GM23338 (cell line): ENCODE data around the gene VEGFB. TPM values are rescaled to one million over a fixed set of nuclear protein-coding genes. Genes with fewer than 3 reads are reported as not detected.

Experiments used
- ATAC-seq: fragments of 200-7000 bp; cut with Tn5 transposase; 3 replicates; pipeline ENCODE4 v1.9.1; 2020
- DNase-seq: peaks from one replicate; pipeline ENCODE4 v3.0.0-alpha.2; 2015; ENCODE audit warnings: low spot score
- H2AFZ ChIP-seq: fragments of 200-600 bp; sonication (generic); 2 replicates; pipeline ENCODE4 v1.8.0; 2016; ENCODE audit warnings: antibody characterized with exemption, mild to moderate bottlenecking, moderate library complexity
- H3F3A ChIP-seq: fragments of 200-600 bp; sonication (generic); replicated peaks from 2 replicates; pipeline ENCODE4 v1.8.0; 2017; ENCODE audit warnings: antibody characterized with exemption, mixed run types, low read depth
- H3K27ac ChIP-seq: fragments of 200-600 bp; sonication (generic); 2 replicates; pipeline ENCODE4 v1.6.1; 2016; ENCODE audit warnings: low read depth
- H3K27me3 ChIP-seq: fragments of 200-600 bp; sonication (generic); 2 replicates; pipeline ENCODE4 v1.8.0; 2016; ENCODE audit warnings: mild to moderate bottlenecking, mixed run types, moderate library complexity; ENCODE audit not compliant: insufficient read depth
- H3K36me3 ChIP-seq: fragments of 200-600 bp; sonication (generic); 2 replicates; pipeline ENCODE4 v1.8.0; 2016; ENCODE audit warnings: mild to moderate bottlenecking; ENCODE audit not compliant: insufficient read depth
- H3K4me1 ChIP-seq: fragments of 200-600 bp; sonication (generic); 2 replicates; pipeline ENCODE4 v1.8.0; 2016; ENCODE audit warnings: mild to moderate bottlenecking, moderate library complexity; ENCODE audit not compliant: insufficient read depth
- H3K4me2 ChIP-seq: fragments of 200-600 bp; sonication (generic); 2 replicates; pipeline ENCODE4 v1.7.1; 2017; ENCODE audit warnings: mixed run types
- H3K4me3 ChIP-seq: fragments of 200-600 bp; sonication (generic); 2 replicates; pipeline ENCODE4 v1.6.1; 2016; ENCODE audit warnings: mixed run types
- H3K79me2 ChIP-seq: fragments of 200-600 bp; sonication (generic); replicated peaks from 2 replicates; pipeline ENCODE4 v1.8.0; 2017; ENCODE audit warnings: mild to moderate bottlenecking; ENCODE audit not compliant: insufficient read depth
- H3K9me2 ChIP-seq: fragments of 200-600 bp; sonication (generic); 2 replicates; pipeline ENCODE4 v1.8.0; 2017; ENCODE audit not compliant: insufficient read depth
- H4K20me1 ChIP-seq: fragments of 200-600 bp; sonication (generic); replicated peaks from 2 replicates; pipeline ENCODE4 v1.8.0; 2017; ENCODE audit warnings: mild to moderate bottlenecking; ENCODE audit not compliant: insufficient read depth
- H3K27ac Mint-ChIP-seq: 2 replicates; pipeline ENCODE4 v1.8.0; 2020; ENCODE audit warnings: inconsistent platforms, mild to moderate bottlenecking, moderate library complexity, mixed read lengths
- H3K27me3 Mint-ChIP-seq: 3 replicates; pipeline ENCODE4 v1.8.0; 2022; ENCODE audit warnings: low read depth, mild to moderate bottlenecking, moderate library complexity, mixed read lengths, inconsistent platforms; ENCODE audit not compliant: insufficient read depth, poor library complexity
- H3K36me3 Mint-ChIP-seq: 3 replicates; pipeline ENCODE4 v1.8.0; 2021; ENCODE audit warnings: low read depth, mild to moderate bottlenecking, inconsistent platforms, moderate library complexity, mixed read lengths
- H3K4me1 Mint-ChIP-seq: 3 replicates; pipeline ENCODE4 v1.8.0; 2020; ENCODE audit warnings: mild to moderate bottlenecking, inconsistent platforms, mixed read lengths
- H3K4me3 Mint-ChIP-seq: 3 replicates; pipeline ENCODE4 v1.8.0; 2021; ENCODE audit warnings: moderate library complexity, mild to moderate bottlenecking, inconsistent platforms, mixed read lengths
- H3K9me3 Mint-ChIP-seq: 3 replicates; pipeline ENCODE4 v1.8.0; 2020; ENCODE audit warnings: moderate library complexity, mild to moderate bottlenecking, inconsistent platforms, mixed read lengths
- CREB1 ChIP-seq: fragments of 250-450 bp; sonication (Bioruptor Pico); IDR thresholded peaks from 2 replicates; pipeline ENCODE4 v1.5.0; 2020; ENCODE audit warnings: low read depth, mild to moderate bottlenecking, moderate library complexity
- EZH2 ChIP-seq: fragments of 200-600 bp; sonication (generic); IDR thresholded peaks from one replicate; pipeline ENCODE4 v1.8.0; 2017; ENCODE audit warnings: antibody characterized with exemption, mild to moderate bottlenecking, low read depth; ENCODE audit not compliant: unreplicated experiment
- EZH2phosphoT487 ChIP-seq: fragments of 200-600 bp; sonication (generic); IDR thresholded peaks from one replicate; pipeline ENCODE4 v1.8.1; 2018; ENCODE audit warnings: antibody characterized with exemption; ENCODE audit not compliant: unreplicated experiment
- JUNB ChIP-seq: IDR thresholded peaks from one replicate; pipeline ENCODE4 v1.6.1; 2016; ENCODE audit warnings: antibody characterized with exemption; ENCODE audit not compliant: unreplicated experiment
- NANOG ChIP-seq: IDR thresholded peaks from 2 replicates; pipeline ENCODE4 v1.6.1; 2016; ENCODE audit warnings: antibody characterized with exemption, borderline replicate concordance
- POLR2AphosphoS5 ChIP-seq: IDR thresholded peaks from 2 replicates; pipeline ENCODE4 v1.6.1; 2016; ENCODE audit warnings: antibody characterized with exemption, low read depth
- REST ChIP-seq: IDR thresholded peaks from one replicate; pipeline ENCODE4 v1.6.1; 2018; ENCODE audit warnings: antibody characterized with exemption; ENCODE audit not compliant: unreplicated experiment
- STAT1 ChIP-seq: IDR thresholded peaks from one replicate; pipeline ENCODE4 v1.6.1; 2016; ENCODE audit warnings: antibody characterized with exemption; ENCODE audit not compliant: unreplicated experiment
- ZNF331 ChIP-seq: fragments of 250-450 bp; sonication (Bioruptor Pico); IDR thresholded peaks from 2 replicates; pipeline ENCODE4 v1.5.0; 2020; ENCODE audit warnings: low read depth, mild to moderate bottlenecking, moderate library complexity
- polyA plus RNA-seq: library from polyadenylated mRNA; unstranded; fragments of >200 nt; fragmentation: Nextera tagmentation; extraction: Ambion mirVana; gene quantifications from 2 replicates; pipeline ENCODE4 v1.2.1, GENCODE V29; 2016
- total RNA-seq: library from RNA; depleted of rRNA; stranded (reverse); fragments of >200 nt; shearing (Covaris generic); gene quantifications from 2 replicates; pipeline ENCODE4 v1.2.3, GENCODE V29; 2014
- TF ChIP-seq, protein P1 (sequence below): IDR thresholded peaks from 2 replicates; pipeline ENCODE4 v1.6.1; 2016; ENCODE audit warnings: antibody characterized with exemption

The VEGFB gene
- total and polyA plus RNA-seq, 2 experiments from 2014 or later = 20.8 to 25.8 TPM

- H3K27ac ChIP-seq = no peak overlapping the region
- no peaks in the 10 kb centered on the region; the same call in 1 of the 2 replicates for H4K20me1 ChIP-seq
- Mint-ChIP-seq H3K36me3 (peaks cover 10% of the 10 kb centered on the region; the same call in 2 of the 3 replicates), H3K27me3 (peaks cover 18% of the 10 kb centered on the region), H3K9me3 (no peaks in the 10 kb centered on the region), H3K27ac (no peak overlapping the region), H3K4me1 (peaks cover 8% of the 10 kb centered on the region), H3K4me3 (no peak overlapping the region)
- peaks cover 8% of the 10 kb centered on the region for H3K4me1 ChIP-seq
- ATAC-seq (no peak), DNase-seq (no peak)
- H3K4me3 ChIP-seq = no peak overlapping the region
- no peak overlapping the region for H2AFZ ChIP-seq
- H3K9me2 ChIP-seq = no peaks in the 10 kb centered on the region
- no peak overlapping the region for H3K4me2 ChIP-seq
- peaks cover 6% of the 10 kb centered on the region; the same call in 1 of the 2 replicates for H3F3A ChIP-seq
- H3K36me3 ChIP-seq = no peaks in the 10 kb centered on the region
- TF ChIP-seq JUNB (no peak), CREB1 (CRISPR knock-in tag) (no peak), EZH2 (no peak), ZNF331 (CRISPR knock-in tag) (no peak), NANOG (no peak)
- no peaks in the 10 kb centered on the region for H3K79me2 ChIP-seq
- H3K27me3 ChIP-seq = peaks cover 11% of the 10 kb centered on the region
These were observed 47.8 kb downstream of the VEGFB start for GRCh38 chr11:64281957-64282770.

DNA sequence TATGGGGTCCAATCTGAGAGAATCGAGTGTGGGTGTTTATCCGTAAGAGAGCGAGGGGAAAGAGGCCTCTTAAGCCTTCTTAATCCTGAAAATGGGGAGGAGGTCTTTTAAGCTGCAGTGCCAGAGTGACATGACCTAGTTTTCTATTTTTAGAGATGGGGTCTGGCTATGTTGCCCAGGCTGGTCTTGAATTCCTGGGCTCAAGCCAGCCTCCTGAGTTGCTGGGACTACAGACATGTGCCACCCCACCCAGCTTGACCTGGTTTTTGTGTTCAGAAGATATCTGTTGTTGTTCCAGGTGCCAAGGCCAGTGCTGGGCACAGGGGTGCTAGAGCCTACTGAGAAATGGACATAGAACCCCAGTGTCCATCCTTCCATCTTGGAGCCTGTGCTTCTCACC is 48.7 kb downstream of the VEGFB start:
- Mint-ChIP-seq H3K4me1 (peaks cover 8% of the 10 kb centered on the region), H3K27ac (no peak overlapping the region), H3K9me3 (no peaks in the 10 kb centered on the region), H3K27me3 (peaks cover 19% of the 10 kb centered on the region), H3K4me3 (peak overlapping the region; percentile 23; the same call in 1 of the 3 replicates), H3K36me3 (peaks cover 10% of the 10 kb centered on the region; the same call in 2 of the 3 replicates)
- Histone ChIP-seq H2AFZ (no peak overlapping the region), H3K36me3 (no peaks in the 10 kb centered on the region), H3K9me2 (no peaks in the 10 kb centered on the region), H3K4me3 (no peak overlapping the region), H3K79me2 (no peaks in the 10 kb centered on the region), H3F3A (peaks cover 6% of the 10 kb centered on the region; the same call in 1 of the 2 replicates), H4K20me1 (no peaks in the 10 kb centered on the region; the same call in 1 of the 2 replicates), H3K4me1 (peaks cover 8% of the 10 kb centered on the region), H3K27ac (no peak overlapping the region), H3K4me2 (no peak overlapping the region; the same call in 1 of the 2 replicates), H3K27me3 (peaks cover 13% of the 10 kb centered on the region)
- DNase-seq (no peak), ATAC-seq (no peak)
- TF ChIP-seq POLR2AphosphoS5 (no peak), STAT1 (no peak), EZH2phosphoT487 (no peak), REST (no peak), NANOG (no peak)
- TF ChIP-seq, protein P1, sequence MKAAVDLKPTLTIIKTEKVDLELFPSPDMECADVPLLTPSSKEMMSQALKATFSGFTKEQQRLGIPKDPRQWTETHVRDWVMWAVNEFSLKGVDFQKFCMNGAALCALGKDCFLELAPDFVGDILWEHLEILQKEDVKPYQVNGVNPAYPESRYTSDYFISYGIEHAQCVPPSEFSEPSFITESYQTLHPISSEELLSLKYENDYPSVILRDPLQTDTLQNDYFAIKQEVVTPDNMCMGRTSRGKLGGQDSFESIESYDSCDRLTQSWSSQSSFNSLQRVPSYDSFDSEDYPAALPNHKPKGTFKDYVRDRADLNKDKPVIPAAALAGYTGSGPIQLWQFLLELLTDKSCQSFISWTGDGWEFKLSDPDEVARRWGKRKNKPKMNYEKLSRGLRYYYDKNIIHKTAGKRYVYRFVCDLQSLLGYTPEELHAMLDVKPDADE = no peak
